NAMALWA (cell line): ENCODE measurements around the gene FLVCR2.
"Not testable (repeated sequence)": the region's sequence is repeated elsewhere in the genome, so short reads cannot be mapped to it uniquely, and the experiment has no call there.

Experiments
- DNase-seq: peaks from one replicate; pipeline ENCODE4 v3.0.0-alpha.2; 2015; ENCODE audit warnings: low spot score

Gene FLVCR2

GRCh38 chr14:75595226-75595625, 16.8 kb downstream of the FLVCR2 start:
- DNase-seq = no peak

GRCh38 chr14:75597149-75597548, 18.7 kb downstream of the FLVCR2 start:
- DNase-seq = no peak

- not testable (repeated sequence) for DNase-seq
Measured at GRCh38 chr14:75600100-75600499, 21.7 kb downstream of the FLVCR2 start.

DNA sequence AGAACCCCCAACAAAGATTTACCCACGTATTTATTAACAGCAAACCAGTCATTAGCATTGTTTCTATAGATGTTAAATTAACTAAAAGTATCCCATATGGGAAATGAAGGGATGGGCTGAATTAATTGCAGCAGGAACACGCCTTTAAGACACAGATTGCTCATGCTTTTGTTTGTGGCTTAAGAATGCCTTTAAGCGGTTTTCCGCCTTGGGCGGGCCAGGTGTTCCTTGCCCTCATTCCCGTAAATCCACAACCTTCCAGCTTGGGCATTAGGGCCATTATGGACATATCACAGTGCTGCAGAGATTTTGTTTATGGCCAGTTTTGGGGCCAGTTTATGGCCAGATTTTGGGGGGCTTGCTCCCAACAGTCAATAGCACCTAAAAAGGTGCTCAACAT, 22.6 kb downstream of the FLVCR2 start:
- DNase-seq = not testable (repeated sequence)

- DNase-seq = no peak
Measured at GRCh38 chr14:75602503-75602902, 24.1 kb downstream of the FLVCR2 start.

DNA sequence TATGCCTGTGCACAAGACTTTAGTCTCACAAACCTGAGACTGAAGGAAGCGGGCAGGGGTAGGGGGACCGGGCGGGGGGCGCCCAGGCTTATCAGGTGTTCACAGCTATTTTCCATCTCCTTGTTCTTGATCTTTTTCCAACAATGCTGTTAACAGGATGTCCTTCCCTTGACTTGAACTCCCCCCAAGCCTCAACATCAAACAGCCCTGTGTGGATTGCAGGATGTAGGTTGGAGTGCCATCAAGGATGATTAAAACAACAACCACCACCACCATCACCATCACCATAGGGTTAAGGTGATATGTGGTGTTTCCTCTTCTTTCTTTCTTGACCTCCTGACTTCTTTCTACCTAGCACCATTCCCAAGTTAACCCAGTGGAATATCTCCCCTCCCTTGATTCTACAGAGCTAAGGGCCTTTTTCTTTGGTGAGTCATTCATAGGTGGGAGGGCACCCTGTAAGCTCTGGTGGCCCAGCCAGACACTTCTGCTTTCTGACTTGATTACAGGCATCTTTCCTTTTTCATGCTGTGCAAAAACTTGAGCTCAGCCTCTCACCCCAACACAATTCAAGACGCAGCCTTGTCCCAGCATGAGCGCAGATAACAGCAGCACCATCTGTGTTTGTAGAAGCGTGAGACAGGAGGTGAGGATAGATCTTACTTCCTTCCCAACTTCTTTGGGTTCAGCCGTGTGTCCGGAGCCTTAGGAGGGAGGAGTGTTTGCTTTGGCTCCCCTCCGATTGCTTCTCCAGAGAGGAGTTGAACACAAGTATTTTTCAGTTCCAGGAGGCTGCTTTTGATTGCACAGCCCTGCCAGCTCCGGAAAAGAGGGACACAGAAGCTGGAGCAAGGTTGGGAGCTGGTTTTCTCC, 26.8 kb downstream of the FLVCR2 start:
- DNase-seq = no peak

DNA sequence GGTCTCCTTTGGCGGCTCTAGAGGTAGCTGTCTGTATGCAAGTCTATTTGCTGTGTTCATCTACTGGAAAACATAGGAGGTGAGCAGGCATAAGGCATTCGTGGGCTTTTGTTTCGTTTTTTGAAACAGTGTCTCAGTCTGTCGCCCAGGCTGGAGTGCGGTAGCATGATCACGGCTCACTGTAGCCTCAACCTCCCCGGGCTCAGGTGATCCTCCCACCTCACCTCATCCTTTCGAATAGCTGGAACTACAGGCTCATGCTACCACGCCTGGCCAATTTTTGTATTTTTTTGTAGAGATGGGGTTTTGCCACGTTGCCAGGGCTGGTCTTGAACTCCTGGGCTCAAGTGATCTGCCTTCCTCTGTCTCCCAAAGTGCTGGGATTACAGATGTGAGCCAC, 27.5 kb downstream of the FLVCR2 start:
- DNase-seq = no peak

GRCh38 chr14:75607044-75607443, 28.6 kb downstream of the FLVCR2 start:
- no peak for DNase-seq

DNA sequence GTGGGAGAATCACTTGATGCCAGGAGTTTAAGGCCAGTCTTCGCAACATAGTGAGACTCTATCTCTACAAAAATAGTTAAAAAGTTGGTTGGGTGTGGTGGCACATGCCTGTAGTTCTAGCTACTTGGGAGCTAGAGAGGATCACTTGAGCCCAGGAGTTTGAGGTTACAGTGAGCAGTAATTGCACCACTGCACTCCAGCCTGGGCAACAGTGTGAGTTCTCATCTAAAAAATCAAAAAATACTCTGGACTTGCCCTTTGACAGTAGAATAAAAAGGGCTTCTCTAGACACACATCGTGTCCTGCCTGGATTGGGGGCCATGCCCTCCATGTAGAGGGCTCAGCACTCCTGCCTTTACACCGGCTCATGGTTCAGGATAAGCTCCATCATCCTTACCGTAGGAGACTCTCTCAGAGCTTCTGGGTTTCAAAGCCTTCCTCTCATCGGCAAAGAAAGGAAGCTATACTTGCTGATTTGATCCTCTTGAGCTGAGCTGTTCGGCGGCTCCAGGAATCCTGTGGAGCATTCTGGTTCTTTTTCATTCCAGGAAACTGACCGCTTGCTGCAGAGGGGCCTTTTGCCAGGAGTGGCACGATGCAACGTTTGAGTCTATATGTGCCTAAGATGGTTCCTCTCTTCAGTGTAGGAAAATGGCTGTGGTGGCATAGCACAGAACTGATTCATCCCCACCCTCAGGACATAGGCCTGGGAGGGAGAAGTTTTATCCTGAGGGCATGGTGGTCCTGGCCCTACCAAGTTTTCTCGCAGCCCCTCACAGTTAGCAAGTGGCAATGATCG, 29.6 kb downstream of the FLVCR2 start:
- DNase-seq = no peak

DNA sequence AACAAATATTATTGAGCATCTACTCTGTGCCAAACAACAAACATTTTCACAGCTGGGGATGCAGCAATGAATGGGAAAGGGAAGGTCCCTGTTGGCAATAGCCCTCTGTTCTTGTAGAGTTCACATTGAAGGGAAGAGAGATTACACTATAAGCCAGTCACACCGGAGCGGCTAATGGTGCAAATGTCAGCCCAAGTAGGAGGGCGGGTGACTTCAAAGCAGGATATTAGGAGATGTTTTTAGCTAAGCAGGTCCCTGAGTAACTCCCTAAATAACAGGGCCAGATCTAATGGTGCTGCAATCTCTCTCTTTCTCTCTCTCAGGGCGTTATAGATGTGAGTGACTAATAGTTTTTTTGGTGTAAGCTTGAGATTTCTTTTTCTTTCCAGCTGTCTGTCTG, 30.7 kb downstream of the FLVCR2 start:
- no peak for DNase-seq

DNA sequence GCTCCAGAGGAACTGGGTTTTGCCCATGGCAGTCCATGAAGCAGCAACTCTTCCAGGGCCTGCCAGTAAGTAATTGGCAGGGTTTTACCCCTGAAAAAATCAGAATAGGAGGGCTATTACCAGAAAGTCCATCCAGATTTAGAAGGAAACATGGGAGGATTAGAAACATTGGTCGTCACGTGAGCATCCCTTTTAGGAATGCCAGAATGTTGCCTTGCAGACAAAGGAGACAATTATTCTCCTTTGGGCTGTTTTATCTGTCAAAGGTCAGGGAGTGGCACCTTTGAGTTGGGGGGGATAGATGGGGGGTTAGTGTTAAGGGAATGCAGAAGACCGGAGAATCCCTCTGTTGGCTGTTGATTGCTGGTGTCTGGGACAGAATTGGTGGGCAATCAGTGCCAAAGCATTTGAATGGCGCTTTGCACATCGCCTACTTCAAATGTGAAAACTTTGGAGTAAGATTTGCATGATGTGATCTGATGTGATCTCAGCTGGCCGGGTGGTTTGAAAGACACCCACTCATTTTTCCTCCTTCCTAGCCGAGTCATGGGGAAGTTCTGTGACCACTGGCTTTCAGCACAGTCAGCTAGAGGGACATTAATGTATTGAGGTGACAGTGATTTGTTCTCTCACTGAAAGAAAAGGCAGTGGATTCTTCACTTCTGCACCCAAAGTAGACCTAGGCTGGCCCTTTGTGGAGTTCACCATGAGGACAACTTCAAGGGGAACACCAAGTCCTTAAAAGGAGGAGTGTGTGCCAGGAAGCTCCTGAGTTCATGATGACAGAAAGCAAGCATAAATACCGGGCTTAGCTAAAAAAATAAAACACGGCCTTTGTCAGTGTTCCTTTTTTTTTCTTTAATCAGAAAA, 31.4 kb downstream of the FLVCR2 start:
- DNase-seq = no peak

DNA sequence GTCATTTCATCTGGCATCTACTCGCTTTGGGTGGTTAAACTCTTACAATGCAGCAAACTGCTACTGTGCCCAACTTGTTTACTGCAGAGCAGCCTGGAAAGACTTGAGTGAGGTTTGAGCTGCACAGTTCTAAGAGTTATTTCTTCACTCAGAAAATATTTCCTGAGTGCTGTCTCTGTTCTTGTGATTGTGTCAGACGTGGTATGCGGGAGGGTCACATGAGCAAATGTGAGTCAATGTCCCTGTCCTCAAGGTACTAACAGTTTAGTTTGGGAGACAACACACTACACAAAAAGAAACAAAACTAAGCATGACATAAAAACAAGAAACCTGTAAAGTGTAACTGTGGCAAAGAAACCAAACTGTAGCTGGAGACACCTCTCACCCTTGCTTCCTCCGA, 32.4 kb downstream of the FLVCR2 start:
- no peak for DNase-seq

GRCh38 chr14:75612157-75612556, 33.7 kb downstream of the FLVCR2 start:
- no peak for DNase-seq

GRCh38 chr14:75614179-75614578, 35.8 kb downstream of the FLVCR2 start:
- no peak for DNase-seq

DNA sequence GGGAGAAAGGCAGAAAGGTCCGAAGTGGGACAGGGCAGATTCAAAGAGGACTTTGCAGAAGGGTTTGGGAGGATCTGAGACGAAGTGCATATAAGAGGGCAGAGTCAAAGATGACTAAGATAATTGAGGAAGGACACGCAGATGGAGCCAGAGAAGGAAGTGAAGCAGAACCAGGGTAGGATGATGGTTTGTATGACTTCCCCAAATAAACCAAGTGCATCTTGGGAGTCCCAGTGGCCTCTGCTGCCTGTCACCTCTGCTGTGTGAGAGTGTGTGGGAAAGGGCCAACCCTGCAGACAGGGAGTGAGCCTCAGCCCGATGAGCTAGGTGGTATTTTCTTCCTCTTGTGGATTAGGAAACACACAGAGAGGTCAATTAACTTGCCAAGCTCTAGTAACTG, 36.8 kb downstream of the FLVCR2 start:
- DNase-seq = no peak

- DNase-seq = no peak
Measured at GRCh38 chr14:75619548-75619947, 41.1 kb downstream of the FLVCR2 start.

- DNase-seq = no peak
Measured at GRCh38 chr14:75625034-75625433, 46.6 kb downstream of the FLVCR2 start.

GRCh38 chr14:75626396-75626795, 48.0 kb downstream of the FLVCR2 start:
- DNase-seq = no peak

DNA sequence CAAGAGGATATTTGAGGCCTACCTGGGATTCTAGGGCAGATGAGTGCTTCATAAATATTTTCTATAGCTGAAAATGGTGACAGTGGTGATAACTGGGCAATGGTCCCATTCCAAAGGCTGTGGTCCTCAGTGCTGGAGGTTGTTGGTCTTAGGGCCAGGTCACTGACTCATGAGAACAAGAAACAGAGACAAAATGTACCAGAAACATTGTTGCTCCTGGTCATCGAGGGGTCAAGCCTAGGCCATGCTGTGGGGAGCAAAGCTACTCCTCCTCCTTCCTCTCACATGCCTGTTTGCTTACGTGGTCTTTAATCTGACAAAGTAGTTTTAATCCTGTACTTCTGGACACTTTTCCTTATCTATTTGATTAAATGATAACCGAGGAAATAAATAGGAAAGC, 48.4 kb downstream of the FLVCR2 start:
- DNase-seq = no peak

- DNase-seq = no peak
Measured at GRCh38 chr14:75627406-75627805, 49.0 kb downstream of the FLVCR2 start.

DNA sequence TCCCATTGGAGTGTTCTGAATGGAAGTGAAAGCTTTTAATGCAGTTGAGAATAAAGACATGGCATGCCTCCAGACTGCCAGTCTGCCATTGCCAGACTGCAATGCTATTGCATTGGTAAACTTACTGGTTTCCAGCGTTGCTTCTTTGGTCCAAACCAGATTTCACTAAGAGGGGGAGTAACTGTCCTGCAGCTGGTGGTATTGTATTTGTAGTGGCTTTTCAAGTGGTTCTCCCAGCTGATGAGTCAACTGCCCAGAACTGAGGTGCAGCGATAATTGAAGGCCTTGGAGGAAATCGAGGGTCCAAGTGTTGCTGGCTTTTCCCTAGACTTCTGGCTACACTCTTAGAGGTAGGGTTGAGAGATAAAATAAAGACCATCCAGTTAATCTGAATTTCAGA, 50.4 kb downstream of the FLVCR2 start:
- DNase-seq = no peak

- DNase-seq = no peak
Measured at GRCh38 chr14:75630695-75631452, 52.5 kb downstream of the FLVCR2 start.
